Mesenchymal stem cell (in vitro differentiated cells and primary cell): Measurements from ENCODE around the gene ATP5F1C.

Source experiments
- DNase-seq: peaks from one replicate; pipeline ENCODE4 v3.0.0-alpha.2; 2013
- H2AFZ ChIP-seq: one replicate; pipeline ENCODE4 v1.6.1; 2013; ENCODE audit warnings: low read depth, mild to moderate bottlenecking, control low read depth, inconsistent platforms, low read length, moderate library complexity
- H2AK5ac ChIP-seq: 2 replicates; pipeline ENCODE4 v1.6.1; 2013; ENCODE audit warnings: low read length, moderate library complexity, mild to moderate bottlenecking, inconsistent platforms; ENCODE audit not compliant: severe bottlenecking
- H2BK120ac ChIP-seq: one replicate; pipeline ENCODE4 v1.6.1; 2013; ENCODE audit warnings: low read depth, mild to moderate bottlenecking, inconsistent platforms, low read length, moderate library complexity
- H2BK12ac ChIP-seq, 2 experiments: one replicate each; pipeline ENCODE4 v1.6.1; 2013; ENCODE audit warnings: inconsistent platforms in 2 of 2, low read length in 2 of 2, mild to moderate bottlenecking in 2 of 2, moderate library complexity in 2 of 2, control low read depth in 1 of 2
- H2BK15ac ChIP-seq: one replicate; pipeline ENCODE4 v1.6.1; 2013; ENCODE audit warnings: mild to moderate bottlenecking, low read depth, inconsistent platforms; ENCODE audit not compliant: poor library complexity, severe bottlenecking
- H2BK5ac ChIP-seq: 2 replicates; pipeline ENCODE4 v1.6.1; 2013; ENCODE audit warnings: low read depth, mild to moderate bottlenecking, low read length, control low read depth, inconsistent platforms; ENCODE audit not compliant: poor library complexity, severe bottlenecking
- H3K14ac ChIP-seq, 2 experiments: one replicate each; pipeline ENCODE4 v1.6.1; 2013; ENCODE audit warnings: inconsistent platforms in 2 of 2, low read length in 2 of 2, control low read depth in 1 of 2, mild to moderate bottlenecking in 1 of 2, moderate library complexity in 1 of 2
- H3K18ac ChIP-seq, 2 experiments: one replicate each; pipeline ENCODE4 v1.6.1; 2013; ENCODE audit warnings: inconsistent platforms in 2 of 2, low read length in 2 of 2, control low read depth in 1 of 2, low read depth in 1 of 2, mild to moderate bottlenecking in 1 of 2
- H3K23ac ChIP-seq, 2 experiments: one replicate each; pipeline ENCODE4 v1.6.1; 2013; ENCODE audit warnings: inconsistent platforms in 2 of 2, low read length in 2 of 2, mild to moderate bottlenecking in 2 of 2, moderate library complexity in 2 of 2, control low read depth in 1 of 2
- H3K27ac ChIP-seq: 2 replicates; pipeline ENCODE4 v1.5.1; 2013; ENCODE audit warnings: mild to moderate bottlenecking, moderate library complexity, low read length, control low read depth, inconsistent platforms; ENCODE audit not compliant: poor library complexity, severe bottlenecking
- H3K27me3 ChIP-seq, 2 experiments: 2 replicates each; pipeline versions ENCODE4 v1.6.1 to v1.7.0; 2013; ENCODE audit warnings: low read length in 2 of 2, mild to moderate bottlenecking in 2 of 2, moderate library complexity in 2 of 2, control low read depth in 1 of 2, inconsistent platforms in 1 of 2; ENCODE audit not compliant: control insufficient read depth in 1 of 2, insufficient read depth in 1 of 2
- H3K36me3 ChIP-seq, 2 experiments: 2 replicates each; pipeline versions ENCODE4 v1.6.1 to v1.7.0; 2013; ENCODE audit warnings: low read length in 2 of 2, control low read depth in 1 of 2, inconsistent platforms in 1 of 2, low read depth in 1 of 2, mild to moderate bottlenecking in 1 of 2; ENCODE audit not compliant: insufficient read depth in 2 of 2, control insufficient read depth in 1 of 2
- H3K4ac ChIP-seq, 2 experiments: one replicate each; pipeline ENCODE4 v1.6.1; 2013; ENCODE audit warnings: inconsistent platforms in 2 of 2, low read length in 2 of 2, mild to moderate bottlenecking in 2 of 2, moderate library complexity in 2 of 2, control low read depth in 1 of 2, low read depth in 1 of 2
- H3K4me1 ChIP-seq: 2 replicates; pipeline ENCODE4 v1.6.1; 2013; ENCODE audit warnings: low read depth, low read length, control low read depth; ENCODE audit not compliant: control insufficient read depth, insufficient read depth
- H3K4me2 ChIP-seq: 2 replicates; pipeline ENCODE4 v1.6.1; 2013; ENCODE audit warnings: low read length, mild to moderate bottlenecking, inconsistent platforms; ENCODE audit not compliant: poor library complexity, severe bottlenecking
- H3K4me3 ChIP-seq, 2 experiments: 2 replicates each; pipeline versions ENCODE4 v1.5.1 to v1.7.0; 2013; ENCODE audit warnings: low read length in 2 of 2, mild to moderate bottlenecking in 2 of 2, control low read depth in 1 of 2, low read depth in 1 of 2; ENCODE audit not compliant: insufficient read depth in 1 of 2
- H3K79me1 ChIP-seq: replicated peaks from 2 replicates; pipeline ENCODE4 v1.6.1; 2013; ENCODE audit warnings: mild to moderate bottlenecking, control low read depth, low read length, inconsistent platforms; ENCODE audit not compliant: poor library complexity, severe bottlenecking
- H3K9ac ChIP-seq: 2 replicates; pipeline ENCODE4 v1.7.0; 2013; ENCODE audit warnings: mild to moderate bottlenecking, low read length, moderate library complexity
- H3K9me3 ChIP-seq: 2 replicates; pipeline ENCODE4 v1.7.0; 2013; ENCODE audit warnings: mild to moderate bottlenecking, low read length; ENCODE audit not compliant: control insufficient read depth
- H4K8ac ChIP-seq: one replicate; pipeline ENCODE4 v1.6.1; 2013; ENCODE audit warnings: inconsistent platforms, mild to moderate bottlenecking, low read length, moderate library complexity
- H4K91ac ChIP-seq: one replicate; pipeline ENCODE4 v1.6.1; 2013; ENCODE audit warnings: mild to moderate bottlenecking, low read length, inconsistent platforms
- WGBS: methylation state at CpG from one replicate; pipeline ENCODE4 v1.1.7; 2013; ENCODE audit warnings: mixed read lengths; 5-methylcytosine and 5-hydroxymethylcytosine counted together

ATP5F1C gene

GRCh38 chr10:7817984-7818294, 30.0 kb downstream of the ATP5F1C start:
- H3K27ac ChIP-seq: no peak overlapping the region
- peak overlapping the region; percentile 88 for H3K4me2 ChIP-seq
- no peak overlapping the region for H2BK15ac ChIP-seq
- no peak overlapping the region for H2BK12ac ChIP-seq
- H3K9me3 ChIP-seq: no peaks in the 10 kb centered on the region
- H3K4ac ChIP-seq: peak overlapping the region in 1 of 2 experiments; percentile 47
- no peak overlapping the region for H2BK120ac ChIP-seq
- no peak overlapping the region for H3K18ac ChIP-seq
- peak overlapping the region; percentile 87 for H4K8ac ChIP-seq
- peaks cover 0 to 12% of the 10 kb centered on the region in 2 experiments for H3K36me3 ChIP-seq
- no peak for DNase-seq
- H3K27me3 ChIP-seq: peaks cover 11 to 27% of the 10 kb centered on the region in 2 experiments
- peak overlapping the region; percentile 85 to 99 for H3K4me3 ChIP-seq
- H3K9ac ChIP-seq: peak overlapping the region; percentile 92
- H4K91ac ChIP-seq: no peak overlapping the region
- H2AK5ac ChIP-seq: no peak overlapping the region
- peaks cover 3% of the 10 kb centered on the region for H3K4me1 ChIP-seq
- H2BK5ac ChIP-seq: no peak overlapping the region
- WGBS: 5% methylated on average over 10 of the region's 10 CpGs
- peaks cover 14% of the 10 kb centered on the region for H3K79me1 ChIP-seq
- H3K23ac ChIP-seq: no peak overlapping the region
- peak overlapping the region; percentile 75 for H2AFZ ChIP-seq
- H3K14ac ChIP-seq: no peak overlapping the region

GRCh38 chr10:7818295-7819120, 30.5 kb downstream of the ATP5F1C start, which contains the start of gene TAF3:
TSS of gene TAF3 (plus strand) at chr10:7818505. CDS start at chr10:7818710, 205 bp downstream.
- peak within 1 kb of the TSS; percentile 92 for H3K9ac ChIP-seq
- no peak within 1 kb of the TSS for H2BK5ac ChIP-seq
- H2BK12ac ChIP-seq: no peak within 1 kb of the TSS
- peak within 1 kb of the TSS; percentile 68 for H2BK120ac ChIP-seq
- peak within 1 kb of the TSS; percentile 95 for H4K8ac ChIP-seq
- peak within 1 kb of the TSS; percentile 37 for H2BK15ac ChIP-seq
- H3K27me3 ChIP-seq: peaks cover 11 to 27% of the 10 kb centered on the region in 2 experiments
- no peak within 1 kb of the TSS for H3K27ac ChIP-seq
- H3K79me1 ChIP-seq: peaks cover 17% of the 10 kb centered on the region
- WGBS: under 1% methylated on average over 77 of the region's 77 CpGs
- no peak within 1 kb of the TSS for H2AK5ac ChIP-seq
- H3K14ac ChIP-seq: no peak within 1 kb of the TSS
- H3K4me2 ChIP-seq: peak within 1 kb of the TSS; percentile 88
- H3K18ac ChIP-seq: peak within 1 kb of the TSS in 1 of 2 experiments; percentile 80
- peak within 1 kb of the TSS in 1 of 2 experiments; percentile 47 for H3K4ac ChIP-seq
- peak within 1 kb of the TSS; percentile 100 for H2AFZ ChIP-seq
- peak within 1 kb of the TSS; percentile 85 to 99 for H3K4me3 ChIP-seq
- peaks cover 2% of the 10 kb centered on the region for H3K4me1 ChIP-seq
- H3K23ac ChIP-seq: peak within 1 kb of the TSS in 1 of 2 experiments; percentile 16
- H4K91ac ChIP-seq: peak within 1 kb of the TSS; percentile 71
- peak; percentile 90 for DNase-seq
- peaks cover 0 to 12% of the 10 kb centered on the region in 2 experiments for H3K36me3 ChIP-seq
- H3K9me3 ChIP-seq: no peaks in the 10 kb centered on the region

GRCh38 chr10:7819121-7819460, 31.1 kb downstream of the ATP5F1C start:
- peaks cover 17% of the 10 kb centered on the region for H3K79me1 ChIP-seq

GRCh38 chr10:7824251-7824650, 36.3 kb downstream of the ATP5F1C start:
- peaks cover 23% of the 10 kb centered on the region for H3K79me1 ChIP-seq
- H3K4me1 ChIP-seq: no peaks in the 10 kb centered on the region
- H2BK5ac ChIP-seq: no peak overlapping the region
- no peaks in the 10 kb centered on the region for H3K27me3 ChIP-seq
- no peak overlapping the region for H2AK5ac ChIP-seq
- no peak overlapping the region for H2BK12ac ChIP-seq
- no CpG with 5 or more reads among the region's 3 CpGs for WGBS
- no peak overlapping the region for H3K18ac ChIP-seq
- no peak overlapping the region for H3K4me2 ChIP-seq
- H3K9me3 ChIP-seq: no peaks in the 10 kb centered on the region
- H4K91ac ChIP-seq: no peak overlapping the region
- DNase-seq: no peak
- no peak overlapping the region for H3K27ac ChIP-seq
- H4K8ac ChIP-seq: no peak overlapping the region
- no peak overlapping the region for H2BK120ac ChIP-seq
- no peak overlapping the region for H3K23ac ChIP-seq
- no peak overlapping the region for H3K4me3 ChIP-seq
- H2BK15ac ChIP-seq: no peak overlapping the region
- no peak overlapping the region for H3K4ac ChIP-seq
- no peak overlapping the region for H2AFZ ChIP-seq
- H3K36me3 ChIP-seq: peaks cover 0 to 38% of the 10 kb centered on the region in 2 experiments
- H3K9ac ChIP-seq: no peak overlapping the region
- no peak overlapping the region for H3K14ac ChIP-seq

More at GRCh38 chr10:7819121-7819460, 31.1 kb downstream of the ATP5F1C start:
- Histone ChIP-seq H3K9ac (peak overlapping the region; percentile 92), H3K4me1 (peaks cover 2% of the 10 kb centered on the region), H3K23ac (no peak overlapping the region), H3K4me3 (peak overlapping the region; percentile 85 to 99), H4K91ac (no peak overlapping the region), H2BK5ac (no peak overlapping the region), H3K4me2 (peak overlapping the region; percentile 86), H3K27ac (no peak overlapping the region), H2BK120ac (no peak overlapping the region), H3K4ac (no peak overlapping the region), H3K14ac (no peak overlapping the region), H2AK5ac (no peak overlapping the region), H3K27me3 (peaks cover 11 to 24% of the 10 kb centered on the region in 2 experiments), H3K9me3 (no peaks in the 10 kb centered on the region), H2BK12ac (no peak overlapping the region), H2AFZ (peak overlapping the region; percentile 100), H3K36me3 (peaks cover 0 to 13% of the 10 kb centered on the region in 2 experiments), H4K8ac (no peak overlapping the region), H3K18ac (no peak overlapping the region), H2BK15ac (no peak overlapping the region)
- peak; percentile 66 for DNase-seq
- 3% methylated on average over 17 of the region's 17 CpGs for WGBS
